OCI-LY1 (cell line): ENCODE measurements around the gene CDH22.

Experiments
- H2AFZ ChIP-seq: fragments of 200-600 bp; sonication (generic), shearing (Covaris generic); 2 replicates; pipeline ENCODE4 v1.6.0; 2014; ENCODE audit warnings: antibody characterized with exemption, mild to moderate bottlenecking, low read length
- H3F3A ChIP-seq: fragments of 200-600 bp; sonication (generic), shearing (Covaris generic); 2 replicates; pipeline ENCODE4 v1.6.0; 2014; ENCODE audit warnings: mild to moderate bottlenecking, antibody characterized with exemption, low read length, moderate library complexity; ENCODE audit not compliant: insufficient read depth
- H3K27ac ChIP-seq: fragments of 200-600 bp; sonication (generic); 2 replicates; pipeline ENCODE4 v1.5.1; 2014; ENCODE audit warnings: low read length, mixed run types, mild to moderate bottlenecking, low read depth; ENCODE audit not compliant: poor library complexity, severe bottlenecking
- H3K27me3 ChIP-seq: fragments of 200-600 bp; sonication (generic); 2 replicates; pipeline ENCODE4 v1.6.0; 2014; ENCODE audit warnings: antibody characterized with exemption, mild to moderate bottlenecking, low read length, moderate library complexity; ENCODE audit not compliant: insufficient read depth
- H3K36me3 ChIP-seq: fragments of 200-600 bp; sonication (generic); 2 replicates; pipeline ENCODE4 v1.6.1; 2014; ENCODE audit warnings: mild to moderate bottlenecking, antibody characterized with exemption, low read length, moderate library complexity, mixed read lengths; ENCODE audit not compliant: insufficient read depth
- H3K4me1 ChIP-seq: fragments of 200-600 bp; sonication (generic); 2 replicates; pipeline ENCODE4 v1.5.1; 2014; ENCODE audit warnings: mild to moderate bottlenecking, low read length, moderate library complexity; ENCODE audit not compliant: insufficient read depth, severe bottlenecking
- H3K4me2 ChIP-seq: fragments of 200-600 bp; sonication (generic), shearing (Covaris generic); 2 replicates; pipeline ENCODE4 v1.6.1; 2014; ENCODE audit warnings: low read length
- H3K4me3 ChIP-seq: fragments of 200-600 bp; sonication (generic); 2 replicates; pipeline ENCODE4 v1.5.1; 2014; ENCODE audit warnings: low read length, low read depth, mild to moderate bottlenecking, mixed read lengths; ENCODE audit not compliant: poor library complexity, severe bottlenecking
- H3K79me2 ChIP-seq: fragments of 200-600 bp; shearing (Covaris generic); 2 replicates; pipeline ENCODE4 v1.6.1; 2016; ENCODE audit warnings: mixed run types, low read length, mixed read lengths; ENCODE audit not compliant: insufficient read depth
- H3K9ac ChIP-seq: fragments of 200-600 bp; sonication (generic), shearing (Covaris generic); 2 replicates; pipeline ENCODE4 v1.6.1; 2014; ENCODE audit warnings: mild to moderate bottlenecking, low read length, mixed read lengths
- H3K9me2 ChIP-seq: fragments of 200-600 bp; sonication (generic), shearing (Covaris generic); 2 replicates; pipeline ENCODE4 v1.6.1; 2014; ENCODE audit warnings: low read depth, mild to moderate bottlenecking, low read length, mixed read lengths
- H3K9me3 ChIP-seq: fragments of 200-600 bp; shearing (Covaris generic); 2 replicates; pipeline ENCODE4 v1.6.1; 2014; ENCODE audit warnings: low read length, mixed read lengths
- H4K20me1 ChIP-seq: fragments of 200-600 bp; sonication (generic), shearing (Covaris generic); 2 replicates; pipeline ENCODE4 v1.6.0; 2016; ENCODE audit warnings: mild to moderate bottlenecking, low read length; ENCODE audit not compliant: insufficient read depth
- EZH2 ChIP-seq: fragments of 200-600 bp; sonication (generic), shearing (Covaris generic); IDR thresholded peaks from 2 replicates; pipeline ENCODE4 v1.8.0; 2017; ENCODE audit warnings: borderline replicate concordance, mixed run types, mild to moderate bottlenecking, antibody characterized with exemption, low read length, moderate library complexity, mixed read lengths
- TF ChIP-seq, protein P1 (sequence below): fragments of 200-600 bp; sonication (generic), shearing (Covaris generic); IDR thresholded peaks from 2 replicates; pipeline ENCODE4 v1.5.1; 2017; ENCODE audit warnings: mild to moderate bottlenecking, antibody characterized with exemption, low read length, moderate library complexity, mixed read lengths

CDH22 gene

GRCh38 chr20:46160661-46161060, 147.6 kb downstream of the CDH22 start:
- TF ChIP-seq, protein P1, sequence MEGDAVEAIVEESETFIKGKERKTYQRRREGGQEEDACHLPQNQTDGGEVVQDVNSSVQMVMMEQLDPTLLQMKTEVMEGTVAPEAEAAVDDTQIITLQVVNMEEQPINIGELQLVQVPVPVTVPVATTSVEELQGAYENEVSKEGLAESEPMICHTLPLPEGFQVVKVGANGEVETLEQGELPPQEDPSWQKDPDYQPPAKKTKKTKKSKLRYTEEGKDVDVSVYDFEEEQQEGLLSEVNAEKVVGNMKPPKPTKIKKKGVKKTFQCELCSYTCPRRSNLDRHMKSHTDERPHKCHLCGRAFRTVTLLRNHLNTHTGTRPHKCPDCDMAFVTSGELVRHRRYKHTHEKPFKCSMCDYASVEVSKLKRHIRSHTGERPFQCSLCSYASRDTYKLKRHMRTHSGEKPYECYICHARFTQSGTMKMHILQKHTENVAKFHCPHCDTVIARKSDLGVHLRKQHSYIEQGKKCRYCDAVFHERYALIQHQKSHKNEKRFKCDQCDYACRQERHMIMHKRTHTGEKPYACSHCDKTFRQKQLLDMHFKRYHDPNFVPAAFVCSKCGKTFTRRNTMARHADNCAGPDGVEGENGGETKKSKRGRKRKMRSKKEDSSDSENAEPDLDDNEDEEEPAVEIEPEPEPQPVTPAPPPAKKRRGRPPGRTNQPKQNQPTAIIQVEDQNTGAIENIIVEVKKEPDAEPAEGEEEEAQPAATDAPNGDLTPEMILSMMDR = no peak
- TF ChIP-seq EZH2 = no peak

GRCh38 chr20:46159101-46159897, 149.0 kb downstream of the CDH22 start:
- H3K9ac ChIP-seq = no peak overlapping the region
- TF ChIP-seq, protein P1 = no peak
- no peak for TF ChIP-seq EZH2
- H3K27ac ChIP-seq = no peak overlapping the region
- no peaks in the 10 kb centered on the region for H3K9me2 ChIP-seq
- no peak overlapping the region for H2AFZ ChIP-seq
- peaks cover 6% of the 10 kb centered on the region; the same call in 1 of the 2 replicates for H3K27me3 ChIP-seq
- no peak overlapping the region for H3K4me2 ChIP-seq
- no peaks in the 10 kb centered on the region for H3K79me2 ChIP-seq
- no peak overlapping the region for H3K4me3 ChIP-seq
- H3K4me1 ChIP-seq = no peaks in the 10 kb centered on the region
- H3K36me3 ChIP-seq = no peaks in the 10 kb centered on the region
- no peaks in the 10 kb centered on the region for H3K9me3 ChIP-seq
- no peaks in the 10 kb centered on the region for H4K20me1 ChIP-seq
- no peaks in the 10 kb centered on the region for H3F3A ChIP-seq

More at GRCh38 chr20:46160661-46161060, 147.6 kb downstream of the CDH22 start:
- Histone ChIP-seq H2AFZ (no peak overlapping the region), H3K79me2 (no peaks in the 10 kb centered on the region), H3K27ac (no peak overlapping the region), H3K27me3 (peaks cover 6% of the 10 kb centered on the region; the same call in 1 of the 2 replicates), H3K4me3 (no peak overlapping the region), H4K20me1 (no peaks in the 10 kb centered on the region), H3K9me2 (no peaks in the 10 kb centered on the region), H3K4me2 (no peak overlapping the region), H3K36me3 (no peaks in the 10 kb centered on the region), H3K9me3 (no peaks in the 10 kb centered on the region), H3K4me1 (no peaks in the 10 kb centered on the region), H3F3A (no peaks in the 10 kb centered on the region), H3K9ac (no peak overlapping the region)

GRCh38 chr20:46158476-46158987, 149.8 kb downstream of the CDH22 start:
- H3K27me3 ChIP-seq = peaks cover 6% of the 10 kb centered on the region; the same call in 1 of the 2 replicates
- no peaks in the 10 kb centered on the region for H3K9me2 ChIP-seq
- H3K4me1 ChIP-seq = no peaks in the 10 kb centered on the region
- no peak overlapping the region for H2AFZ ChIP-seq
- no peak overlapping the region for H3K4me3 ChIP-seq
- no peak overlapping the region for H3K27ac ChIP-seq
- H3F3A ChIP-seq = no peaks in the 10 kb centered on the region
- TF ChIP-seq EZH2 = no peak
- TF ChIP-seq, protein P1 = no peak
- no peaks in the 10 kb centered on the region for H3K79me2 ChIP-seq
- no peak overlapping the region for H3K9ac ChIP-seq
- H3K4me2 ChIP-seq = no peak overlapping the region
- H4K20me1 ChIP-seq = no peaks in the 10 kb centered on the region
- H3K36me3 ChIP-seq = no peaks in the 10 kb centered on the region
- H3K9me3 ChIP-seq = no peaks in the 10 kb centered on the region
